ENCODE data around the gene CDCP1. TPM values are rescaled to one million over a fixed set of nuclear protein-coding genes. Genes with fewer than 3 reads are reported as not detected.
"Not testable (repeated sequence)": the region's sequence is repeated elsewhere in the genome, so short reads cannot be mapped to it uniquely, and the experiment has no call there.

Gene CDCP1
- polyA plus RNA-seq, 4 donors = 0.49 to 2.0 (median 1.1) TPM

DNA sequence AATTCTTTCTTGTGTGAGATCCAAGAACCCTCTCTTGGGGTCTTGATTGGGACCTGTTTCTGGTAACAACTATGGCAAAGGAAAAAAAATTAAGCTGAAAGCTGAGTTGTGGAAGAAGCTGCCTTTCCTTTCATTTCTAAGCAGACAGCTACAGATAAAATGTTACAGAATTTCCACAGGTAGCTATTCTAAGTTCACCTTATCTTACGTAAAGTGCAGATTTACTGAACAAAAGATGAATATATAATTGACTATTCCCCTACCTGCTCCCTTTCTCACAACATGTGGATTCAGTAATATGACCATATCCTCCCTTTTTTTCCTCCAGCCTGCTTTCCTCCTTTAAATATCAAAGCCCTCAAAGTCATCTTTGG is 83.5 kb downstream of the CDCP1 start:
- DNase-seq (ENCODE audit: low read depth in 4 of 4, low spot score in 3 of 4) = no peak

- DNase-seq (ENCODE audit: low read depth in 4 of 4, low spot score in 3 of 4) = no peak
Observed at GRCh38 chr3:45060165-45060892, 85.8 kb downstream of the CDCP1 start.

GRCh38 chr3:45059132-45059531 is 87.0 kb downstream of the CDCP1 start:
- DNase-seq (ENCODE audit: low read depth in 4 of 4, low spot score in 3 of 4) = no peak

GRCh38 chr3:45057557-45057956 is 88.6 kb downstream of the CDCP1 start:
- DNase-seq (ENCODE audit: low read depth in 4 of 4, low spot score in 3 of 4) = no peak

DNA sequence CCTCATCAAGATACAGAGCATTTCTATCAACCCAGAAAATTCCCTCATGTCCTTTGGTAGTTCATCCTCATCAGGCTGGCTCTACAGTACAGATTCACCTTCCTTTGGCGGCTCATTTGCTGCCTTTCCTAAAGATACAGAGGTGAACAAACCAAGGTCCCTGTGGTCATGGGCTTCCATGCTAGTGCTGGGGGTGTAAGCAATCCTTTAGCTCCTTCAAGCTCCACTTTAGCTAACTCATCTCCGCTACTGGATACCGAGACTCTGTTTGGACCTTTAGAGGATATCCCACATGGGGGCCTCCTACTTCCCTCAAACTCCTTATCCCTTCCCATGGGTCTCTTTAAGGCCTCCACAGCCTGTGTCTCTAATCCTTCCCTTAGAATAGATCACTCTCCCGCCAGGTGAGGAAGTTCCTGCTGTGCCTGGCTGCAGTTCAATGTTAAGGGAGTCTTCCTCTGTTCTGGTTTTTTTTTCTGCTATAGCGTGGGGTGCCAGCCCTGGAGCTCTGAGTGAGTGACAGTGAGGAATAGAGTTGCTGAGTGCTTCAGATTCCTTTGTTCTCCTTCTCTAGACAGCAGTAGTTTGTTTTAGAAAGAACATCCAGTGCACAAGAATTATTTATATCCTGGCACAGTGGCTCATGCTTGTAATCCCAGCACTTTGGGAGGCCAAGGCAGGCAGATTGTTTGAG is 89.4 kb downstream of the CDCP1 start:
- no peak for DNase-seq (ENCODE audit: low read depth in 4 of 4, low spot score in 3 of 4)

DNA sequence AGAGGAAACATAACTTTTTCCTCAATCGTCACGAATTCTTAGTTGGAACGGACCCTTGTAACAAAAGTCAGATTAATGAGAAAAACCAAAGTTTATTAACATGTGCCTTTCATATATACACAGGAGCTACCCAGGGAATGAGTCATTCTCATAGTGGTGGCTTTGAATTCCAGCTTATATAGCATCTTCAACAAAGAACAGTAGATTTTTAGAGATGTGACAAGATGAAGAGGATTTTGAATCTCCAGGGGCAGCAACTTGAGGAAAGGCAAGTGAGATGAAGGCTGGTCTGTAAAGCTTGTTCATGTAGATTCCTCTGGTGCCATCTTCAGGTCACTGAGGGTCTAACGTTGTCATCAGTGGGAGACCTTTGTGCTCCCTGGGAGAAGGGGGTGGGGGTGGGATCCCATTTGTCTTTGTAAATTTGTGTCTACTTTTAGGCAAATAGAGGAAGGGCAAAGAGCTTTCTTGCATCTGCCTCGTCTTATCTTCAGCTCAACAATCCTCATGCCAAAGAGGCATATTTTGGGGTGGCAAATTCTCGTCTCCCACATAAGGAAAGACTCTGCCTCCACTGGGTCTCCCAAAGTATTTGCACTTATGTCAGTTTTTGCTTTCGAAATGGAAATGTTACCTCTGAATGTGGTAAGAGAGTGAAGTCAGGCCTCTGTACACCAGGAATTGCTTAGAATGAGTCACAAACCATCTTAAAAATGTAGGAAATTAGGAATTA is 90.6 kb downstream of the CDCP1 start:
- no peak for DNase-seq (ENCODE audit: low read depth in 4 of 4, low spot score in 3 of 4)

DNA sequence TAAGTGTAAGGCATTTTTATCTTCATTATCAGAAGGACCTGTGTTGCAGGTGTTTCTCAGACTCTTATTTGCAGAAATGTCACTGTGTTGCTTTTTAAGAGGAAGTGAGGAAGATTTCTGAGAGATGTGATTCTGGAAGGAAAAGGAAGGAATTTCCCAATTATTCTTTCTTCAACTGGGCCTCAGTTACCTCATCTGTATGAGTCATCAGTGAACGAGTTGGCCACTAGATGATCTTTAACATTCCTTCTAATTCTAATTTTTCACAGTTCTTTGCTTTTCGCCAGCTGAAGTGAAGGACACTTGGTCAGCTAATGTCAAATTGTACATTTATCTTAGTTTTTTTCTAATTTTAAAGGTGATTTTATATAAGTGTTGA is 91.2 kb downstream of the CDCP1 start:
- no peak for DNase-seq (ENCODE audit: low read depth in 4 of 4, low spot score in 3 of 4)

DNA sequence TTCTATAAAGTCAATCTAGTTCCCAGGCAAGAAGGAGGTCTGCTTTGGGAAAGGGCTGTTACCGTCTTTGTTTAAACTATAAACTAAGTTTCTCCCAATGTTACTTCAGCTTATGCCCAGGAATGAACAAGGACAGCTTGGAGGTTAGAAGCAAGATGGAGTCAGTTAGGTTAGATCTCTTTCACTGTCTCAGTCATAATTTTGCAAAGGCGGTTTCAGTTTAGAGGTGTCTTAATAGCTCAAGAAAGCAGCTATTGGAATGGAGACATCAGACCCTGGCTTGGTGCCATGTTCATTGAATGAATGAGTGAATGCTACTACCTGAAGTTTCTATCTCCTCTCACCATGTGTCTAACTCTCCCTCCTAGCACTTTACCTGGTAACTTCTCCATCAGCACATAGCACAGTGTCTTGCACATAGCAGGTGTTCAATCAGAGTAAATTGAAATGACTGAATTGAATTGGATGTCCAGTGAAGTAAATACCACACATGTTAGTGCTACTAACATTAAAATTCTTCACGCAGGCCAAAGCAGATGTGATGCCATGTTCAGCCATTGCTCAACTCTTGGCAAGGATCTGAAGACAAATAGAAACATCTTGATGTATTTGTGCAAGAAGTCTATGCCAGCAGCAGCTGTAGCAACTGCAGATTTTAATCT is 91.9 kb downstream of the CDCP1 start:
- no peak for DNase-seq (ENCODE audit: low read depth in 4 of 4, low spot score in 3 of 4)

DNA sequence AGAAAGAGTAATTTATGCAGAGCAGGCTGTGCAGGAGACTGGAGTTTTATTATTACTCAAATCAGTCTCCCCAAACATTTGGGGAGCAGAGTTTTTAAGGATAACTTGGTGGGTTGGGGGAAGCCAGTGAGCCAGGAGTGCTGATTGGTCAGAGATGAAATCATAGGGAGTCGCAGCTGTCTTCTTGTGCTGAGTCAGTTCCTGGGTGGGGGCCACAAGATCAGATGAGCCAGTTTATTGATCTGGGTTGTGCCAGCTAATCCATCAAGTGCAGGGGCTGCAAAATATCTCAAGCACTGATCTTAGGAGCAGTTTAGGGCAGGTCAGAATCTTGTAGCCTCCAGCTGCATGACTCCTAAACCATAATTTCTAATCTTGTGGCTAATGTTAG is 92.4 kb downstream of the CDCP1 start:
- not testable (repeated sequence) for DNase-seq (ENCODE audit: low read depth in 4 of 4, low spot score in 3 of 4)

DNA sequence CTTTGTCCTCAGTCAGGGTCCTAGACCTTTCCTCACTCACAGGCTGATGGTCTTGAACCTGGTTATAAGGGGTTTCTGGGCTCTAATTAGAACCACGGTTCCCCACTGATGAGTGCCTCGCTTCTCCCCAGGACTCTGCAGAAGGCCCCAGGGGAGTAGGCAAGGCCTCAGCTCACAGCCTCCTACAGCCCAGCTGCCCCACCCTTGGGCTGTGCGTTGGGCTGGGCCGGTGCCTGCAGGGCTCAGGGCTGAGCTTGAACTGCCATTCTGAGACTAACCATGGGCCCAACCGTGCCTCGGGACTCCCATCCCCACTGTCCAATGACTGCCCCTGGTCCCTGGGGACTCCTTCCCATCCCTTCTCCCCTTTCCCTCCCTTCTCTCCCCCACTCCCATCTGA is 94.5 kb downstream of the CDCP1 start:
- no peak for DNase-seq (ENCODE audit: low read depth in 4 of 4, low spot score in 3 of 4)

DNA sequence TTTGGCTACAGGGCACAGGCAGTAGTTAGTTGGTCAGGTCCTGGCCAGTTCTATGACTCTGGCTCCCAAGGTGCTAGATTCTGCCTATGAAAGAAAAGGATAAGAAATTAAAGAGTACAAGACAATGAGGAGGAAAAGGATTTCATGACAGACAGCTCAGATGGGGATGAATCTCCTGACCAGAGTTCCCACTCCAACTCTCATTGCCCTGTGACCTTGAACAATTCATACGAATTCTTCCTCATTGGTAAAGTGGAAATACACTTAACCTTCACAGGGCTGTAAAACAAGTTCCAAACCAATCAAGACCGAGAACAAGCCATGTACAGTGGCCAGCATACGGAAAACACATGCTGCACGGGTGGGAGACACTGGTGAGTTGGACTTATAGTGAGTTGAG is 96.4 kb downstream of the CDCP1 start:
- DNase-seq (ENCODE audit: low read depth in 4 of 4, low spot score in 3 of 4) = no peak

DNA sequence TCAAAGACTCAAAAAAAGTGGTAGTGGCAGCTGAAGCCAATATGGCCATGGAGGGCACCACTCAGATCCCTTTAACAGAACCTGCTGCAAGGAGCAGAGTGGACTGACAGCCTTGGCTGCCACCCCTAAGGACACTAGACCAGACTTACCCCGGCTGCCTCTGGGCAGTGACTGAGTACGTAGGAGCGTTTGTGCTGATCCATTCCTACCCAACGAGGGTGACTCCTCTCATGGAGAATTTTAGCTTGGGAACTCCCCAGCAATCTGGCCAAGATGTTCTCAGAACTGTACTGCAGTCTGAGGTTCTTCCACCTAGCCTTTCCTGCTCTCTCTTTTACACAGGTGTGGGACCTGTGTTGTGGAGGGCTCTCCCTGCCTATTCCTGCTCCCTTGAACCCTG is 97.9 kb downstream of the CDCP1 start:
- no peak for DNase-seq (ENCODE audit: low read depth in 4 of 4, low spot score in 3 of 4)

GRCh38 chr3:45043728-45044299 is 102.4 kb downstream of the CDCP1 start:
- no peak for DNase-seq (ENCODE audit: low read depth in 4 of 4, low spot score in 3 of 4)

DNA sequence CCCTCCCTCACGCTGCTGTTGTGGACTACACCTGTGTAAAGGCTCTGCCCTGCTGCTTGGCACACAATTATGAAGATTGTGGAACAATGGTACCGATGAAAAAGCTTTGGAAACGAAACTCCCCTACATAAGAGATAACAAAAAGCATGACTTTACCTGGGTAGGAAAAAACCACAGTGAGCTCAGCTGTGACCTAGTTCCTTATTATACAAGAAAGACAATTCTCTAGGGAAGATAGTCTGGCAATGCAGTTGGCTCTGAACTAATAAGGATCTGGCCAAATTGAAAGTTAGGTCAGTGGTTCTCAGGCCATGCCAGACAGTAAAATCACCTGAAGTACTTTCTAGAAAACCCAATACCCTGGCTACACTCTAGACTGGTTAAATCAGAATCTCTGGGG is 104.0 kb downstream of the CDCP1 start:
- no peak for DNase-seq (ENCODE audit: low read depth in 4 of 4, low spot score in 3 of 4)

DNA sequence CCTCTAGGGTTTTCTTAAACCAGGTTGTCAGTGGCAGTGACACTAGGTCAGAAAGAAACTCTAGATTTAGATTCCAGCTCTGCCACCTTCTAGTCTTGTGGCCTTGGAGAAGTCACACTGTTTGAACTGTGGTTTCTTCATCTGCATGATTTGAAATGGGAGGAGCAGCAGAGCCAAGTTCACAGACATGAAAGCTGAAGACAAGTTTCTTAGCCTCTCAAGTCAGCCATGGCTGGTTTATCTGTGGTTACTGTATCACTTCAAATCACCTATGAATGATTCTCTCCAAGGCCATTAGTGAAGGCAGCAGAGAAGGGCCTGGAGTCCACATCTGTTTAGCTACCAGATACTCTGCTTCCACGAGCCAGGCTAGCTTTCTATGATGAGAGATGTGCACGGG is 104.5 kb downstream of the CDCP1 start:
- no peak for DNase-seq (ENCODE audit: low read depth in 4 of 4, low spot score in 3 of 4)

DNA sequence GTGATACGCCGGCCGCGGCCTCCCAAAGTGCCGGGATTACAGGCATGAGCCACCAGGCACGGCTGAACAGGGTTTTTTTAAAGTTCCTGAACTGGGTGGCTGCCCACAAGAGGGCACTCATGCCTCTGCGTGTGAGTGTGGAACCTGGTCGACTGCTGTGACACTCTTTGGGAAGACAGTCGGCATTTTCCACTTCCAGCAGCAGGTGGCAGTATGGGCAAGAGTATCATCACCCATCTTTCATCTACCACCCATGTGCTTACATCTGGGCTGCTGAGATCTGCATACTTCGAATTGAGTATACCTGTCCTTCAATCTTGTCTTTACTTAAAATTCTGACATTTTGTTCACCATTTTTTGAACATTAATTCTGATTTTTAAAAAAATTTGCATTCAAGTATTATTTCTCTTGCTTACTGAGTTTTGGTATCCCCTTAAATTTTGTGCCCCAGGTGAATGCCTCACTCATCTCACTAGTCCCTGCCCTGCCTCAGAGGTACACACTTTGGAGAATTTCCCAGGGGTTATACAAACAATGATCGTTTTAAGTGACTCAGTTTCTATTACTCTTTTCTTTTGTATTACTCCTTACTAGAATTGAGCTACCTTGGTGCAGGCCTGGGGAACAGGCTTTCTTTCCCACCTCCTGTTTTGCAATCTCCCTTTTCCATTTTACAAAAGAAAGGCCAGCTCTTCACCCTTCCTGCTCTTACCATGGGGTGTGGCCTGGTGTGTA is 108.3 kb downstream of the CDCP1 start:
- DNase-seq (ENCODE audit: low read depth in 4 of 4, low spot score in 3 of 4) = peak; percentile 73 to 86 (median 84)

DNA sequence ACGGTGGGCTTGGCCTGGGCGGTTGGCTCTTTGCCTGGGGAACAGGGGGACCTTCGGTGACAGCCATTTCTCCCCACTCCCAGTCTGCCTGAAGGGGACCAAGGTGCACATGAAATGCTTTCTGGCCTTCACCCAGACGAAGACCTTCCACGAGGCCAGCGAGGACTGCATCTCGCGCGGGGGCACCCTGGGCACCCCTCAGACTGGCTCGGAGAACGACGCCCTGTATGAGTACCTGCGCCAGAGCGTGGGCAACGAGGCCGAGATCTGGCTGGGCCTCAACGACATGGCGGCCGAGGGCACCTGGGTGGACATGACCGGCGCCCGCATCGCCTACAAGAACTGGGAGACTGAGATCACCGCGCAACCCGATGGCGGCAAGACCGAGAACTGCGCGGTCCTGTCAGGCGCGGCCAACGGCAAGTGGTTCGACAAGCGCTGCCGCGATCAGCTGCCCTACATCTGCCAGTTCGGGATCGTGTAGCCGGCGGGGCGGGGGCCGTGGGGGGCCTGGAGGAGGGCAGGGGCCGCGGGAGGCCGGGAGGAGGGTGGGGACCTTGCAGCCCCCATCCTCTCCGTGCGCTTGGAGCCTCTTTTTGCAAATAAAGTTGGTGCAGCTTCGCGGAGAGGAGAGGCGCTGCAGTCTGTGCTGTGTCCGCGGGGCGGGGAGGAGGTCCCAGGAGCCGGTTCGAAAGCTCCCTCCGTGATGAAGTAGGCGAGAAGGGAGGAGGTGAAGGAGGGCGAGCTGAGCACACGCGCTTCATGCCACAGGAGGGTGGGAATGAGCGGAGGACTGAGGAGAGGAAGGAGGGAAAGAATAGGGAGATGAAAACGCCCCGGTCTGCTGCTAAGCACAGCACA is 110.5 kb downstream of the CDCP1 start:
- DNase-seq (ENCODE audit: low read depth in 4 of 4, low spot score in 3 of 4) = no peak

- DNase-seq (ENCODE audit: low read depth in 4 of 4, low spot score in 3 of 4) = no peak
Observed at GRCh38 chr3:45034612-45035252, 111.4 kb downstream of the CDCP1 start.

- DNase-seq (ENCODE audit: low read depth in 4 of 4, low spot score in 3 of 4) = no peak
Observed at GRCh38 chr3:45033791-45034190, 112.4 kb downstream of the CDCP1 start.

Data from left renal pelvis (tissue), 4 donors.